GM12864 (cell line): ENCODE data around the gene ADGRL1.

ENCODE experiments used
- DNase-seq: peaks from one replicate; pipeline ENCODE4 v3.0.0-alpha.2; 2011; ENCODE audit warnings: low read depth
- H3K4me3 ChIP-seq: 2 replicates; pipeline ENCODE4 v1.5.1; 2011; ENCODE audit warnings: mild to moderate bottlenecking, low read depth, low read length, control low read depth
- TF ChIP-seq, protein P1 (sequence below): IDR thresholded peaks from 2 replicates; pipeline ENCODE4 v1.5.1; 2011; ENCODE audit warnings: low read depth, mild to moderate bottlenecking, moderate library complexity, low read length, control low read depth, inconsistent platforms; ENCODE audit errors: missing control alignments

ADGRL1 gene

GRCh38 chr19:14164082-14164481, 41.9 kb downstream of the ADGRL1 start:
- TF ChIP-seq, protein P1, sequence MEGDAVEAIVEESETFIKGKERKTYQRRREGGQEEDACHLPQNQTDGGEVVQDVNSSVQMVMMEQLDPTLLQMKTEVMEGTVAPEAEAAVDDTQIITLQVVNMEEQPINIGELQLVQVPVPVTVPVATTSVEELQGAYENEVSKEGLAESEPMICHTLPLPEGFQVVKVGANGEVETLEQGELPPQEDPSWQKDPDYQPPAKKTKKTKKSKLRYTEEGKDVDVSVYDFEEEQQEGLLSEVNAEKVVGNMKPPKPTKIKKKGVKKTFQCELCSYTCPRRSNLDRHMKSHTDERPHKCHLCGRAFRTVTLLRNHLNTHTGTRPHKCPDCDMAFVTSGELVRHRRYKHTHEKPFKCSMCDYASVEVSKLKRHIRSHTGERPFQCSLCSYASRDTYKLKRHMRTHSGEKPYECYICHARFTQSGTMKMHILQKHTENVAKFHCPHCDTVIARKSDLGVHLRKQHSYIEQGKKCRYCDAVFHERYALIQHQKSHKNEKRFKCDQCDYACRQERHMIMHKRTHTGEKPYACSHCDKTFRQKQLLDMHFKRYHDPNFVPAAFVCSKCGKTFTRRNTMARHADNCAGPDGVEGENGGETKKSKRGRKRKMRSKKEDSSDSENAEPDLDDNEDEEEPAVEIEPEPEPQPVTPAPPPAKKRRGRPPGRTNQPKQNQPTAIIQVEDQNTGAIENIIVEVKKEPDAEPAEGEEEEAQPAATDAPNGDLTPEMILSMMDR, result no peak
- no peak overlapping the region for H3K4me3 ChIP-seq
- no peak for DNase-seq

GRCh38 chr19:14162871-14163297, 43.1 kb downstream of the ADGRL1 start:
- no peak for DNase-seq
- TF ChIP-seq, protein P1, result no peak
- no peak overlapping the region for H3K4me3 ChIP-seq

- no peak for DNase-seq
- TF ChIP-seq, protein P1, result no peak
- no peak overlapping the region for H3K4me3 ChIP-seq
These were observed 44.7 kb downstream of the ADGRL1 start for GRCh38 chr19:14161305-14161704.

- no peak overlapping the region for H3K4me3 ChIP-seq
- TF ChIP-seq, protein P1, result no peak
- no peak for DNase-seq
These were observed 45.8 kb downstream of the ADGRL1 start for GRCh38 chr19:14160017-14160703.

DNA sequence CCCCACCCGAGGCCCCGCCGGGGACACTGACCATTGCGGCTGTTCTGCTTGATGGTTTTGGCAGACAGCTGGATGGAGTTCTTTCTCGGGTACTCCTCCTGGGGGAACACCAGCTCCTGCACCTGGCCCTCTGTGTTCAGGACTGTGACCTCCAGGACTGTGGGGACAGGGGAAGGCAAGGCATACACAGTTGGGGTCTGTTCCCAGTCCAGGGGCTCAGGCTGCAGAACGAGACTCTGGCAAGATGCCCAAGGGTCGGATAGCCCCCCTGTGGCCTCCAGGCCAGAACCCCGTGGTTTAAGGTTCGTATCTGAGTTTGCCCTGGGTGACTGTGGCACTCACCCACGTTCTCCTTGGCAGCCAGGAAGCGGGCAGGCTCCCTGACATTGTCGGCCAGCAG, 46.9 kb downstream of the ADGRL1 start:
- TF ChIP-seq, protein P1, result no peak
- no peak overlapping the region for H3K4me3 ChIP-seq
- no peak for DNase-seq

GRCh38 chr19:14158276-14159023, 47.5 kb downstream of the ADGRL1 start:
- no peak overlapping the region for H3K4me3 ChIP-seq
- TF ChIP-seq, protein P1, result no peak

More at GRCh38 chr19:14158276-14159023, 47.5 kb downstream of the ADGRL1 start:
- DNase-seq, result no peak
